Spleen (tissue), 11 donors: Measurements from ENCODE around the gene IMPA2. TPM values are rescaled to one million over a fixed set of nuclear protein-coding genes. Genes with fewer than 3 reads are reported as not detected.
A peak's percentile ranks its signal among the peaks of the same experiment; 100 is the strongest.

ENCODE experiments used
- DNase-seq: peaks from one replicate; pipeline ENCODE4 v3.0.0-alpha.2; 2020
- H3K27ac ChIP-seq, 8 donors: fragments of 200-600 bp; sonication (generic) in 7 of 8; 1 replicate in 4 of 8; 2 replicates in 4 of 8; pipeline versions ENCODE4 v1.5.0 to v1.8.0; 2016 to 2021; ENCODE audit warnings: inconsistent platforms in 4 of 8, mild to moderate bottlenecking in 4 of 8, moderate library complexity in 1 of 8
- H3K27me3 ChIP-seq, 7 donors: fragments of 200-600 bp; sonication (generic) in 6 of 7; replicated peaks in 1 of 7; 1 replicate in 4 of 7; 2 replicates in 3 of 7; pipeline versions ENCODE4 v1.5.0 to v1.8.0; 2016 to 2021; ENCODE audit warnings: inconsistent platforms in 3 of 7, mild to moderate bottlenecking in 1 of 7
- H3K36me3 ChIP-seq, 6 donors: fragments of 200-600 bp; sonication (generic) in 5 of 6; 1 replicate in 4 of 6; 2 replicates in 2 of 6; pipeline versions ENCODE4 v1.5.0 to v1.8.0; 2016 to 2021; ENCODE audit warnings: inconsistent platforms in 2 of 6
- H3K4me1 ChIP-seq, 6 donors: fragments of 200-600 bp; sonication (generic) in 5 of 6; 1 replicate in 3 of 6; 2 replicates in 3 of 6; pipeline versions ENCODE4 v1.5.0 to v1.8.0; 2016 to 2021; ENCODE audit warnings: inconsistent platforms in 3 of 6
- H3K4me3 ChIP-seq, 8 donors: fragments of 200-600 bp; sonication (generic) in 7 of 8; 1 replicate in 4 of 8; 2 replicates in 4 of 8; pipeline versions ENCODE4 v1.5.0 to v1.8.0; 2016 to 2021; ENCODE audit warnings: inconsistent platforms in 4 of 8, mild to moderate bottlenecking in 4 of 8, moderate library complexity in 2 of 8
- H3K9me3 ChIP-seq, 8 donors: fragments of 200-600 bp; sonication (generic) in 7 of 8; 1 replicate in 4 of 8; 2 replicates in 4 of 8; pipeline versions ENCODE4 v1.5.0 to v1.8.0; 2016 to 2021; ENCODE audit warnings: inconsistent platforms in 4 of 8
- POLR2A ChIP-seq, 3 donors: fragments of 450-650 bp; IDR thresholded peaks; one replicate each; pipeline ENCODE4 v1.5.1; 2017; ENCODE audit warnings: antibody characterized with exemption in 3 of 3, mild to moderate bottlenecking in 1 of 3
- POLR2AphosphoS5 ChIP-seq, 3 donors: sonication (generic); formaldehyde crosslinking; IDR thresholded peaks; one replicate each; pipeline ENCODE4 v1.5.1; 2017; ENCODE audit warnings: antibody characterized with exemption in 3 of 3
- WGBS, 5 donors: extraction: QIAGEN DNeasy Blood & Tissue Kit in 3 of 5; methylation state at CpG; one replicate each; pipeline versions ENCODE4 v1.1.5 to v1.1.7; 2013 to 2018; 5-methylcytosine and 5-hydroxymethylcytosine counted together
- intact Hi-C: fragments of 100-400 bp; cut with DNase I; formaldehyde crosslinking; loops from one replicate; pipeline ENCODE4 v1.15.0; 2023; ENCODE audit warnings: low total_unique reads
- polyA plus RNA-seq, 3 donors: library from polyadenylated mRNA; stranded (reverse); fragments of 200-250 nt; gene quantifications; one replicate each; pipeline ENCODE4 v1.2.1, GENCODE V29; 2013
- total RNA-seq, 7 donors: library from RNA; depleted of rRNA in 3 of 7; stranded (reverse); fragments of >200 nt in 3 of 7; fragmentation: NEBNext Ultra II Directional in 4 of 7; extraction: Animal tissue kit (Norgen Biotek cat#: 25700) in 4 of 7; gene quantifications; one replicate each; pipeline versions ENCODE4 v1.1.0 to v1.2.1, GENCODE V29; 2016 to 2021
- TF ChIP-seq, protein P1 (sequence below), 11 experiments: fragments of 200-600 bp in 7 of 11; fragments of 450-650 bp in 4 of 11; sonication (generic) in 4 of 11; IDR thresholded peaks in 8 of 11; conservative IDR thresholded peaks in 3 of 11; 1 replicate in 7 of 11; 2 replicates in 4 of 11; pipeline versions ENCODE4 v1.4.0 to v1.8.0; 2016 to 2021; ENCODE audit warnings: antibody characterized with exemption in 11 of 11, inconsistent platforms in 4 of 11, mild to moderate bottlenecking in 1 of 11
- donor health status: healthy with polysubstance abuse.
- donor health status: DM: no; HTN: no; CAD: no; lungs with moderate emphysema.
- donor health status: DM: no; HTN: no; CAD: no.
- donor health status: Bipolar disorder and iron deficiency.
- donor health status: healthy.
- donor health status: DM: no; HTN: no; CAD: no.
- donor health status: DM: yes; HTN: yes; CAD: no.

The IMPA2 gene
- total and polyA plus RNA-seq, 10 donors, result 11.1 to 60.7 (median 32.9) TPM

DNA sequence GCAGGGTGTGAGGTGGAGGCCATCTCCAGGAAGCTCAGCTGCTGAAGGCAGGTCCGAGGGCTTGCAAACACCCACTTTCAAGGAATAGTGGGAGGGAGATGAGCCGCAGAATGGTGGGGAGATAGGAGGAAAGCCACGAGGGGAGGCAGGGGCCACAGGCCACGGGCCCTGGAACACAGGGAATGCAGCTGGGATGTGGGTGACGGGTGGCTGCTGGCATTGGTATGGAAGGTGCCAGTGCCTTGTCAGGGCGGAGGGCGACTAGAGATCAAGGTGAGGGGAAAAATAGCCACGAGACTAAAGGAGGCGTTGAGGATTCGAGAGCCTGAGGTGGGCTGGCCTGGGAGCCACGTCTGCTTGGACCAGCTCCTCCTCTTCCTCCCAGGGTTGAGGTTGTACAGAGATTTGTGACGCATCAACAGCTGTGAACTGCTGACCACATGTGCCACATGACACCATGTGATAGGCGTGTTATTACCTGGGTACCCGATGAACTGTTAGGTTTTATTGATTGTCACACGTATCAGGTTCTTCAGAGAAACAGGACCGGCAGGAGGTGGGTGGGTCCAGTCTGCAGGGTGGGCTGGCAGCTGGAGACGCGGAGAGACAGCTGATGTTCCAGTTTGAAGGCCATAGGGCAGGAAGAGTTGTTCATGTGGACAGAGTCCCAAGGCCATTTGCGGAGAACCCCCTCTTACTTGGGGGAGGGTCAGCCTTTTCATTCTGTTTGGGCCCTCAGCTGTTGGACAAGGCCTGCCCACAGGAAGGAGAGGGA lies 9.9 kb downstream of the IMPA2 start:
- no peak overlapping the region for H3K4me3 ChIP-seq
- H3K4me1 ChIP-seq, result peaks cover 7 to 52% (median 16%) of the 10 kb centered on the region in 6 donors
- H3K36me3 ChIP-seq, result peaks cover 0 to 18% (median 0%) of the 10 kb centered on the region in 6 donors
- no peaks in the 10 kb centered on the region for H3K27me3 ChIP-seq
- intact Hi-C loops, result no loop called here
- H3K27ac ChIP-seq, result no peak overlapping the region
- H3K9me3 ChIP-seq, result no peaks in the 10 kb centered on the region
- DNase-seq, result peak; percentile 55
- WGBS, 5 donors, result 79 to 85% (median 82%) methylated on average over 19 of the region's 19 CpGs
- TF ChIP-seq POLR2A (IDR thresholded peaks at IDR 0.05) (no peak), POLR2AphosphoS5 (IDR thresholded peaks at IDR 0.05) (no peak)
- TF ChIP-seq, protein P1, sequence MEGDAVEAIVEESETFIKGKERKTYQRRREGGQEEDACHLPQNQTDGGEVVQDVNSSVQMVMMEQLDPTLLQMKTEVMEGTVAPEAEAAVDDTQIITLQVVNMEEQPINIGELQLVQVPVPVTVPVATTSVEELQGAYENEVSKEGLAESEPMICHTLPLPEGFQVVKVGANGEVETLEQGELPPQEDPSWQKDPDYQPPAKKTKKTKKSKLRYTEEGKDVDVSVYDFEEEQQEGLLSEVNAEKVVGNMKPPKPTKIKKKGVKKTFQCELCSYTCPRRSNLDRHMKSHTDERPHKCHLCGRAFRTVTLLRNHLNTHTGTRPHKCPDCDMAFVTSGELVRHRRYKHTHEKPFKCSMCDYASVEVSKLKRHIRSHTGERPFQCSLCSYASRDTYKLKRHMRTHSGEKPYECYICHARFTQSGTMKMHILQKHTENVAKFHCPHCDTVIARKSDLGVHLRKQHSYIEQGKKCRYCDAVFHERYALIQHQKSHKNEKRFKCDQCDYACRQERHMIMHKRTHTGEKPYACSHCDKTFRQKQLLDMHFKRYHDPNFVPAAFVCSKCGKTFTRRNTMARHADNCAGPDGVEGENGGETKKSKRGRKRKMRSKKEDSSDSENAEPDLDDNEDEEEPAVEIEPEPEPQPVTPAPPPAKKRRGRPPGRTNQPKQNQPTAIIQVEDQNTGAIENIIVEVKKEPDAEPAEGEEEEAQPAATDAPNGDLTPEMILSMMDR (IDR thresholded peaks at IDR 0.05 in 8 of 11, conservative IDR thresholded peaks at IDR 0.05 in 3 of 11), result no peak

DNA sequence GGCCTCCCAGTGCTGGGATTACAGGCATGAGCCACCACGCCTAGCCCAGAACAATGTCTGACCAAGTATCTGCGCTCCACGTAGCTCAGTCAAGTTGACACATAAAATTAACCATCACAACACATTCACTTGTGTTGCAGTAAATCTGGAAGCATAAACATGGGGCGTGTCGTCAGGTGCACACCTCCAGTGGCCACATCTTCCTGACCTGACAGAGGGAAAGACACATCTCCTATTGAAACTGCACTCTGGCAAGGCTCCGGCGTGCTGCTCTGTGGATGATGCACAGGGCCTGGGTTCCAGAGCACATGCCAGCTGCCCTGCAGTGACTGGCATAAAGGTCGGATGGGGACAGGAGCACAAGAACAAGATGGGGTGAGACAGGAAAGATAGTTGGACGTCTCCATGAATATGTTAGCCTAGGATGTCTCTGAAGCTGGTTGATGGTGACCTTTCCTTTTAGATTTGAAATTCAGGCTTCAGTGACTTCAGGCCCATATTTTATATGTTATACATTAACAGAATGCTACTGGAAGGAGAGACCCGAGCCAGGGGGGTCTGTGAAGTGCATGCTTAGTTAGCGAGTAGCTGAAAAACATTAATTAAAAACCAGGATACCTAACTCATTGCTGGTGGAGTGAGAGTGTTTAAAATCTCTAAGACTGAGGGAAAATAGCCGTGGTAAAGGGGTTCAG lies 10.9 kb downstream of the IMPA2 start:
- H3K9me3 ChIP-seq, result no peaks in the 10 kb centered on the region
- H3K27me3 ChIP-seq, result no peaks in the 10 kb centered on the region
- intact Hi-C loops, result no loop called here
- DNase-seq, result peak; percentile 53
- TF ChIP-seq, protein P1 (IDR thresholded peaks at IDR 0.05 in 8 of 11, conservative IDR thresholded peaks at IDR 0.05 in 3 of 11), result no peak
- no peak for TF ChIP-seq POLR2A (IDR thresholded peaks at IDR 0.05)
- no peak for TF ChIP-seq POLR2AphosphoS5 (IDR thresholded peaks at IDR 0.05)
- no peak overlapping the region for H3K27ac ChIP-seq
- H3K4me1 ChIP-seq, result peaks cover 7 to 46% (median 16%) of the 10 kb centered on the region in 6 donors
- H3K36me3 ChIP-seq, result peaks cover 0 to 18% (median 0%) of the 10 kb centered on the region in 6 donors
- 88 to 93% (median 91%) methylated on average over 12 of the region's 12 CpGs for WGBS, 5 donors
- no peak overlapping the region for H3K4me3 ChIP-seq

DNA sequence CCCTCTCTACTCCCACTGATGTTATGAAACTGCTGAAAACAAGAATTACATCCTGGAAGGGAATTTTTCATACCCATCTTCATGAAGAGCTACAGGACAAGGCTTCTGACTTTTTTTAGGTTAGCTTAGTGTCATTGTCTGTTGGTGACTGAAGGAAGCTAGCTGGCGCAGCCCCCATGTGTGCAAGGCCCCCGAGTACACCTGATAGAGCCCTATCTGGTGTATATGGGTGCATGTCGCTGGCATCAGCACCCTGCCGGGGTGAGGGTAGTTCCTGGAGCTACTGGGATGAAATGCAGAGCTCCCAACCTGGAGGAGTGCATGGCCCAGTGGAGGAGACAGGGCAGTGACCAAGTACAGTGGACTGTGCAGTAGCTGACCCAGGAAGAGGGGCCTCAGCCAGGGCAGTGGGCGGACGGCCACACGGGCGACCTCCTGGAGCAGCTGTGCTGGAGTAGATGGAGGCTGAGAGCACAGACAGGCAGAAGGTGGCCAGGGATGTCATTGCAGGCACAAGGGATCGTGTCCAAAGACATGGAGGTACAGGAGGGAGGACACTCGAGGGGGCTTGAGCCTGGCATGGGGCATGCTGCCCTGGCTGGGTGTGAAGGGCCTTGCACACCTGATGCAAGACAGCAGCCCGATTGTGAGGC lies 12.1 kb downstream of the IMPA2 start:
- peak; percentile 70 for DNase-seq
- Histone ChIP-seq H3K4me1 (peaks cover 7 to 34% (median 16%) of the 10 kb centered on the region in 6 donors), H3K27ac (no peak overlapping the region), H3K4me3 (no peak overlapping the region), H3K9me3 (no peaks in the 10 kb centered on the region), H3K36me3 (peaks cover 0 to 18% (median 0%) of the 10 kb centered on the region in 6 donors), H3K27me3 (no peaks in the 10 kb centered on the region)
- intact Hi-C loops, result no loop called here
- WGBS, 5 donors, result 88 to 94% (median 89%) methylated on average over 11 of the region's 11 CpGs
- TF ChIP-seq POLR2AphosphoS5 (IDR thresholded peaks at IDR 0.05), result peak in 1 of 3 donors; percentile 27
- no peak for TF ChIP-seq POLR2A (IDR thresholded peaks at IDR 0.05)

DNA sequence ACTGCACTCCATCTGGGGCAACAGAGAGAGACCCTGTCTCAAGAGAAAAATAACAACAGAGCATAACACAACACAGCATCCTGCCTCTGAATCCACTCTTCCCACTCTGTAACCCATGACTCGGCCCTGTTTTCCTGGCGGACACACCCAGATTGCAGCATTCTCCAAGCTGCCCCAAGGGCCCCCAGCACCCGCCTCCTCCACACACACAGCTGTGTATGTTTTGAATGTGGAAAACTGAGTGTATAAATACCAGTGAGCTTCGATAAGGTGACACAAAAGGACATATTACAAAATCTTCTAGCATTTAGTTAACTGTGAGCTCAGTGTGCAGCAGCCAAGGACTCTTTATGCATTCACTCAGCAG lies 13.0 kb downstream of the IMPA2 start:
- peak; percentile 55 for DNase-seq
- Histone ChIP-seq H3K36me3 (peaks cover 0 to 18% (median under 1%) of the 10 kb centered on the region in 6 donors), H3K9me3 (no peaks in the 10 kb centered on the region), H3K4me3 (no peak overlapping the region), H3K27ac (peak overlapping the region in 2 of 8 donors; percentile 72 to 76), H3K4me1 (peaks cover 7 to 31% (median 16%) of the 10 kb centered on the region in 6 donors), H3K27me3 (no peaks in the 10 kb centered on the region)
- TF ChIP-seq, protein P1 (IDR thresholded peaks at IDR 0.05 in 8 of 11, conservative IDR thresholded peaks at IDR 0.05 in 3 of 11), result no peak
- no peak for TF ChIP-seq POLR2AphosphoS5 (IDR thresholded peaks at IDR 0.05)
- no peak for TF ChIP-seq POLR2A (IDR thresholded peaks at IDR 0.05)
- 52 to 89% (median 75%) methylated on average over 4 of the region's 4 CpGs for WGBS, 5 donors
- intact Hi-C loops, result loop anchor here (2.0 kb wide), 1 partner anchor 56 kb away; no protein-coding TSS in a partner anchor
